H9 (cell line): ENCODE measurements around the gene PHKG1. TPM values are rescaled to one million over a fixed set of nuclear protein-coding genes. Genes with fewer than 3 reads are reported as not detected.

ENCODE experiments used
- DNase-seq: peaks from one replicate; pipeline ENCODE4 v3.0.0-alpha.2; 2017
- H2AFZ ChIP-seq: one replicate; pipeline ENCODE4 v1.6.1; 2013; ENCODE audit warnings: mild to moderate bottlenecking, low read length, control low read depth, moderate library complexity
- H2AK5ac ChIP-seq: 2 replicates; pipeline ENCODE4 v1.6.1; 2013; ENCODE audit warnings: low read length, control low read depth, mixed read lengths; ENCODE audit not compliant: insufficient read length
- H2BK120ac ChIP-seq: one replicate; pipeline ENCODE4 v1.6.1; 2013; ENCODE audit warnings: low read depth, mild to moderate bottlenecking, low read length, control low read depth, inconsistent platforms; ENCODE audit not compliant: poor library complexity, severe bottlenecking
- H2BK12ac ChIP-seq: 2 replicates; pipeline ENCODE4 v1.6.1; 2013; ENCODE audit warnings: low read length, control low read depth, mixed read lengths, low read depth; ENCODE audit not compliant: insufficient read length
- H2BK15ac ChIP-seq: 2 replicates; pipeline ENCODE4 v1.6.1; 2013; ENCODE audit warnings: low read depth, low read length, control low read depth
- H2BK20ac ChIP-seq: one replicate; pipeline ENCODE4 v1.6.1; 2013; ENCODE audit warnings: low read depth, mild to moderate bottlenecking, low read length, control low read depth, inconsistent platforms; ENCODE audit not compliant: poor library complexity, severe bottlenecking
- H2BK5ac ChIP-seq: 2 replicates; pipeline ENCODE4 v1.6.1; 2013; ENCODE audit warnings: low read length, control low read depth, mixed read lengths; ENCODE audit not compliant: insufficient read length
- H3K14ac ChIP-seq: 2 replicates; pipeline ENCODE4 v1.6.1; 2013; ENCODE audit warnings: low read length, control low read depth; ENCODE audit not compliant: insufficient read depth
- H3K18ac ChIP-seq: 2 replicates; pipeline ENCODE4 v1.6.1; 2013; ENCODE audit warnings: low read depth, mild to moderate bottlenecking, mixed read lengths, low read length, control low read depth; ENCODE audit not compliant: insufficient read length
- H3K23ac ChIP-seq: 2 replicates; pipeline ENCODE4 v1.6.1; 2013; ENCODE audit warnings: low read length, control low read depth, mixed read lengths, low read depth; ENCODE audit not compliant: insufficient read length
- H3K23me2 ChIP-seq: 2 replicates; pipeline ENCODE4 v1.6.1; 2013; ENCODE audit warnings: low read depth, mild to moderate bottlenecking, mixed read lengths, low read length, control low read depth; ENCODE audit not compliant: insufficient read length, poor library complexity, severe bottlenecking
- H3K27ac ChIP-seq: 2 replicates; pipeline ENCODE4 v1.5.1; 2013; ENCODE audit warnings: low read length, control low read depth, mixed read lengths, low read depth; ENCODE audit not compliant: insufficient read length
- H3K27me3 ChIP-seq: 2 replicates; pipeline ENCODE4 v1.6.1; 2013; ENCODE audit warnings: low read length, control low read depth, inconsistent platforms; ENCODE audit not compliant: insufficient read depth
- H3K4ac ChIP-seq: 2 replicates; pipeline ENCODE4 v1.6.1; 2013; ENCODE audit warnings: low read depth, mild to moderate bottlenecking, control low read depth, inconsistent platforms, low read length, moderate library complexity
- H3K4me1 ChIP-seq: 2 replicates; pipeline ENCODE4 v1.6.1; 2013; ENCODE audit warnings: low read length, control low read depth, inconsistent platforms; ENCODE audit not compliant: insufficient read depth
- H3K4me2 ChIP-seq: 2 replicates; pipeline ENCODE4 v1.6.1; 2013; ENCODE audit warnings: low read length, control low read depth, mixed read lengths; ENCODE audit not compliant: insufficient read length, insufficient read depth
- H3K56ac ChIP-seq: 2 replicates; pipeline ENCODE4 v1.6.1; 2013; ENCODE audit warnings: low read depth, mild to moderate bottlenecking, mixed read lengths, low read length, control low read depth; ENCODE audit not compliant: insufficient read length
- H3K79me1 ChIP-seq: 2 replicates; pipeline ENCODE4 v1.6.1; 2013; ENCODE audit warnings: low read depth, mild to moderate bottlenecking, moderate library complexity, low read length, control low read depth, inconsistent platforms; ENCODE audit not compliant: insufficient read depth, poor library complexity, severe bottlenecking
- H3K79me2 ChIP-seq: 2 replicates; pipeline ENCODE4 v1.6.1; 2013; ENCODE audit warnings: low read length, control low read depth, inconsistent platforms; ENCODE audit not compliant: insufficient read depth
- H3K9ac ChIP-seq: 2 replicates; pipeline ENCODE4 v1.6.1; 2013; ENCODE audit warnings: low read length, control low read depth, mixed read lengths; ENCODE audit not compliant: insufficient read length; ENCODE audit errors: extremely low read depth
- H3K9me3 ChIP-seq: one replicate; pipeline ENCODE4 v1.6.1; 2013; ENCODE audit warnings: low read depth, low read length, inconsistent platforms; ENCODE audit not compliant: control insufficient read depth
- H3T11ph ChIP-seq: one replicate; pipeline ENCODE4 v1.6.1; 2013; ENCODE audit warnings: mild to moderate bottlenecking, low read length, control low read depth, inconsistent platforms
- H4K20me1 ChIP-seq: one replicate; pipeline ENCODE4 v1.6.1; 2013; ENCODE audit not compliant: control insufficient read depth, insufficient read length, insufficient read depth
- H4K5ac ChIP-seq: 2 replicates; pipeline ENCODE4 v1.6.1; 2013; ENCODE audit warnings: low read depth, mild to moderate bottlenecking, mixed read lengths, low read length, control low read depth; ENCODE audit not compliant: insufficient read length
- H4K8ac ChIP-seq: replicated peaks from 2 replicates; pipeline ENCODE4 v1.6.1; 2013; ENCODE audit warnings: low read length, control low read depth, mixed read lengths, low read depth; ENCODE audit not compliant: insufficient read length
- H4K91ac ChIP-seq: 2 replicates; pipeline ENCODE4 v1.6.1; 2013; ENCODE audit warnings: low read depth, mild to moderate bottlenecking, moderate library complexity, mixed read lengths, low read length, control low read depth; ENCODE audit not compliant: insufficient read length
- H3K27ac Mint-ChIP-seq, 3 experiments: 2 replicates in 2 of 3; 3 replicates in 1 of 3; pipeline ENCODE4 v1.8.0; 2020 to 2021; ENCODE audit warnings: mixed read lengths in 3 of 3, mild to moderate bottlenecking in 1 of 3, moderate library complexity in 1 of 3
- H3K27me3 Mint-ChIP-seq: 2 replicates; pipeline ENCODE4 v1.8.0; 2021; ENCODE audit warnings: low read depth, mild to moderate bottlenecking, moderate library complexity, mixed read lengths
- H3K36me3 Mint-ChIP-seq, 3 experiments: 2 replicates in 2 of 3; 3 replicates in 1 of 3; pipeline ENCODE4 v1.8.0; 2020 to 2021; ENCODE audit warnings: low read depth in 3 of 3, mixed read lengths in 3 of 3; ENCODE audit not compliant: insufficient read depth in 1 of 3
- H3K4me1 Mint-ChIP-seq, 2 experiments: 2 replicates each; pipeline ENCODE4 v1.8.0; 2020; ENCODE audit warnings: mixed read lengths in 2 of 2
- H3K4me3 Mint-ChIP-seq, 2 experiments: 2 replicates in 1 of 2; 3 replicates in 1 of 2; pipeline ENCODE4 v1.8.0; 2020 to 2021; ENCODE audit warnings: mild to moderate bottlenecking in 2 of 2, mixed read lengths in 2 of 2, moderate library complexity in 1 of 2
- H3K9me3 Mint-ChIP-seq, 2 experiments: 2 replicates in 1 of 2; 3 replicates in 1 of 2; pipeline ENCODE4 v1.8.0; 2020; ENCODE audit warnings: mild to moderate bottlenecking in 2 of 2, mixed read lengths in 2 of 2, moderate library complexity in 1 of 2
- CTCF ChIP-seq: fragments of 200-600 bp; sonication (generic); conservative IDR thresholded peaks from 3 replicates; pipeline ENCODE4 v1.8.0; 2021; ENCODE audit warnings: antibody characterized with exemption, mild to moderate bottlenecking
- WGBS: extraction: QIAGEN DNeasy Blood & Tissue Kit; methylation state at CpG from one replicate; pipeline ENCODE4 v1.1.7; 2013; ENCODE audit warnings: missing lambda C conversion rate, low lambda C conversion rate, mixed read lengths; ENCODE audit not compliant: insufficient read length; ENCODE audit errors: extremely low coverage; 5-methylcytosine and 5-hydroxymethylcytosine counted together
- total RNA-seq: library from RNA; stranded (reverse); gene quantifications from 2 replicates; pipeline ENCODE4 v1.2.1, GENCODE V29; 2021

Gene PHKG1
- total RNA-seq, 1 experiment from 2014 or later: 0.42 TPM

- Mint-ChIP-seq H3K27me3 (no peaks in the 10 kb centered on the region), H3K9me3 (peaks cover 0 to 8% of the 10 kb centered on the region in 2 experiments; a peak in 2 of 5 replicates), H3K4me3 (no peak overlapping the region), H3K27ac (peak overlapping the region in 1 of 3 experiments; percentile 87; a peak in 1 of 7 replicates), H3K4me1 (no peaks in the 10 kb centered on the region), H3K36me3 (peaks cover 0 to 2% (median 0%) of the 10 kb centered on the region in 3 experiments; a peak in 3 of 7 replicates)
- H2BK120ac ChIP-seq: no peak overlapping the region
- H3T11ph ChIP-seq: no peak overlapping the region
- no peak overlapping the region for H2AK5ac ChIP-seq
- no peaks in the 10 kb centered on the region for H3K79me2 ChIP-seq
- H3K23me2 ChIP-seq: no peaks in the 10 kb centered on the region
- H3K56ac ChIP-seq: no peak overlapping the region
- H3K18ac ChIP-seq: no peak overlapping the region
- no peak overlapping the region for H2BK12ac ChIP-seq
- H3K4me2 ChIP-seq: no peak overlapping the region
- H4K20me1 ChIP-seq: no peaks in the 10 kb centered on the region
- no peak overlapping the region for H3K9ac ChIP-seq
- H3K4me1 ChIP-seq: no peaks in the 10 kb centered on the region
- TF ChIP-seq CTCF: no peak
- H3K79me1 ChIP-seq: no peaks in the 10 kb centered on the region
- H3K9me3 ChIP-seq: no peaks in the 10 kb centered on the region
- H2BK5ac ChIP-seq: no peak overlapping the region
- H4K8ac ChIP-seq: no peak overlapping the region
- no CpG with 5 or more reads among the region's 3 CpGs for WGBS
- no peak overlapping the region for H3K23ac ChIP-seq
- no peak overlapping the region for H3K14ac ChIP-seq
- no peak overlapping the region for H2AFZ ChIP-seq
- no peak overlapping the region for H4K5ac ChIP-seq
- H3K27me3 ChIP-seq: no peaks in the 10 kb centered on the region
- no peak overlapping the region for H3K4ac ChIP-seq
- no peak overlapping the region for H3K27ac ChIP-seq
- H2BK15ac ChIP-seq: no peak overlapping the region
- H4K91ac ChIP-seq: no peak overlapping the region
- no peak overlapping the region for H2BK20ac ChIP-seq
- DNase-seq: no peak
Observed at GRCh38 chr7:56091591-56091990, 1.2 kb downstream of the PHKG1 start.
